Prostate gland (tissue), 2 donors: ENCODE data around the gene CTRB1. TPM values are rescaled to one million over a fixed set of nuclear protein-coding genes. Genes with fewer than 3 reads are reported as not detected.

Source experiments
- DNase-seq: peaks from one replicate; pipeline ENCODE4 v3.0.0-alpha.2; 2019; ENCODE audit warnings: low spot score
- H3K27ac ChIP-seq, 2 donors: fragments of 200-600 bp; sonication (generic); 2 replicates each; pipeline ENCODE4 v1.5.1; 2017 to 2019
- H3K27me3 ChIP-seq: fragments of 200-600 bp; sonication (generic); replicated peaks from 2 replicates; pipeline ENCODE4 v1.5.1; 2019; ENCODE audit not compliant: insufficient read depth
- H3K36me3 ChIP-seq, 2 donors: fragments of 200-600 bp; sonication (generic); 1 replicate in 1 of 2; 2 replicates in 1 of 2; pipeline versions ENCODE4 v1.5.1 to v1.8.1; 2017 to 2019
- H3K4me1 ChIP-seq: fragments of 200-600 bp; sonication (generic); replicated peaks from 2 replicates; pipeline ENCODE4 v1.5.1; 2019
- H3K4me3 ChIP-seq, 2 donors: fragments of 200-600 bp; sonication (generic); 2 replicates each; pipeline ENCODE4 v1.5.1; 2017 to 2019
- H3K9me3 ChIP-seq: fragments of 200-600 bp; sonication (generic); 2 replicates; pipeline ENCODE4 v1.5.1; 2017
- POLR2A ChIP-seq: fragments of 450-650 bp; IDR thresholded peaks from one replicate; pipeline ENCODE4 v1.6.1; 2016; ENCODE audit warnings: antibody characterized with exemption, mild to moderate bottlenecking
- POLR2AphosphoS5 ChIP-seq: sonication (generic); formaldehyde crosslinking; IDR thresholded peaks from one replicate; pipeline ENCODE4 v1.6.1; 2017; ENCODE audit warnings: antibody characterized with exemption
- WGBS: methylation state at CpG from one replicate; pipeline ENCODE4 v1.1.5; 2018; 5-methylcytosine and 5-hydroxymethylcytosine counted together
- intact Hi-C: fragments of 100-400 bp; cut with DNase I; formaldehyde crosslinking; loops from one replicate; pipeline ENCODE4 v1.14.2; 2022
- total RNA-seq, 2 donors: library from RNA; depleted of rRNA; stranded (reverse); fragments of >200 nt; gene quantifications; one replicate each; pipeline ENCODE4 v1.1.0, GENCODE V29; 2016
- TF ChIP-seq, protein P1 (sequence below), 4 experiments: fragments of 200-600 bp in 2 of 4; fragments of 450-650 bp in 2 of 4; sonication (generic) in 2 of 4; IDR thresholded peaks; 1 replicate in 3 of 4; 2 replicates in 1 of 4; pipeline ENCODE4 v1.5.1; 2016 to 2019; ENCODE audit warnings: antibody characterized with exemption in 4 of 4, mild to moderate bottlenecking in 2 of 4, moderate library complexity in 2 of 4

Gene CTRB1
- total RNA-seq, 2 donors from 2014 or later, result 7.0 TPM; not detected in 1

DNA sequence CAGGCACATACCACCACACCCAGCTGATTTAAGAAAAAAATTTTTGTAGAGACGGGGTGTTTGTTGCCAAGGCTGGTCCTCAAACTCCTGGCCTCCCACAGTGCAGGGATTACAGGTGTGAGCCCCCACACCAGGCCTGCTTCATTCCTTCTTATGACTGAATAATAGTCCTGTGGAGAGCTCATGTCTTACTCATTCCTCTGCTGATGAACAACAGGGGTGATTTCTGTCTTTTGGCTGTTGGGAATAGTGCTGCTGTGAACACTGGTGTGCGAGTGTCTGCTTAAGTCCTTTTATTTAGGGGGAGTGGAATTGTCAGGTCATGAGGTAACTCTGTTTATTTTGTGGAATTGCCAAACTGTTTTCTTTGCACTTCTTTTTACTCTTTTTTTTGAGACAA is 2.7 kb upstream of the CTRB1 start:
- 81% methylated on average over 2 of the region's 2 CpGs for WGBS

DNA sequence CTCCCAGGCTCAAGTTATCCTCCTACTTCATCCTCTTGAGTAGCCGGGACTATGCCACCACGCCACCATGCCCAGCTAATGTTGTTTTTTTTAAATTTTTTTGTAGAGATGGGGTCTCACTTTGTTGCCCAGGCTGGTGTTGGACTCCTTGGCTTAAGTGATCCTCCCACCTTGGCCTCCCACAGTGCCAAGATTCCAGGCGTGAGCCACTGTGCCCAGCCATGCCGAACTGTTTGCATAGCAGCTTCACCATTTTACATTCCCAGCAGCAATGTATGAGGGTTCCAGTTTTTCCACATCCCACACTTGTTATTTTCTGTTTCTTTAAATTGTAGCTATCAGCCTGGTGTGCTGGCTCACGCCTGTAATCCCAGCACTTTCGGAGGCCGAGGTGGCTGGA is 2.2 kb upstream of the CTRB1 start:
- Histone ChIP-seq H3K4me3 (no peak overlapping the region), H3K27ac (no peak overlapping the region), H3K36me3 (no peaks in the 10 kb centered on the region), H3K9me3 (no peaks in the 10 kb centered on the region), H3K27me3 (no peaks in the 10 kb centered on the region), H3K4me1 (no peaks in the 10 kb centered on the region)
- intact Hi-C loops, result no loop called here
- DNase-seq, result no peak
- 73% methylated on average over 7 of the region's 7 CpGs for WGBS
- TF ChIP-seq, protein P1, sequence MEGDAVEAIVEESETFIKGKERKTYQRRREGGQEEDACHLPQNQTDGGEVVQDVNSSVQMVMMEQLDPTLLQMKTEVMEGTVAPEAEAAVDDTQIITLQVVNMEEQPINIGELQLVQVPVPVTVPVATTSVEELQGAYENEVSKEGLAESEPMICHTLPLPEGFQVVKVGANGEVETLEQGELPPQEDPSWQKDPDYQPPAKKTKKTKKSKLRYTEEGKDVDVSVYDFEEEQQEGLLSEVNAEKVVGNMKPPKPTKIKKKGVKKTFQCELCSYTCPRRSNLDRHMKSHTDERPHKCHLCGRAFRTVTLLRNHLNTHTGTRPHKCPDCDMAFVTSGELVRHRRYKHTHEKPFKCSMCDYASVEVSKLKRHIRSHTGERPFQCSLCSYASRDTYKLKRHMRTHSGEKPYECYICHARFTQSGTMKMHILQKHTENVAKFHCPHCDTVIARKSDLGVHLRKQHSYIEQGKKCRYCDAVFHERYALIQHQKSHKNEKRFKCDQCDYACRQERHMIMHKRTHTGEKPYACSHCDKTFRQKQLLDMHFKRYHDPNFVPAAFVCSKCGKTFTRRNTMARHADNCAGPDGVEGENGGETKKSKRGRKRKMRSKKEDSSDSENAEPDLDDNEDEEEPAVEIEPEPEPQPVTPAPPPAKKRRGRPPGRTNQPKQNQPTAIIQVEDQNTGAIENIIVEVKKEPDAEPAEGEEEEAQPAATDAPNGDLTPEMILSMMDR (IDR thresholded peaks at IDR 0.05), result no peak
- TF ChIP-seq POLR2AphosphoS5 (no peak), POLR2A (no peak)

More for the DNA sequence above, 2.7 kb upstream of the CTRB1 start:
- no peak for DNase-seq
- H3K27me3 ChIP-seq, result no peaks in the 10 kb centered on the region
- intact Hi-C loops, result no loop called here
- no peaks in the 10 kb centered on the region for H3K36me3 ChIP-seq
- TF ChIP-seq, protein P1 (IDR thresholded peaks at IDR 0.05), result no peak
- TF ChIP-seq POLR2AphosphoS5 (no peak), POLR2A (no peak)
- no peaks in the 10 kb centered on the region for H3K4me1 ChIP-seq
- H3K4me3 ChIP-seq, result no peak overlapping the region
- H3K9me3 ChIP-seq, result no peaks in the 10 kb centered on the region
- H3K27ac ChIP-seq, result no peak overlapping the region

DNA sequence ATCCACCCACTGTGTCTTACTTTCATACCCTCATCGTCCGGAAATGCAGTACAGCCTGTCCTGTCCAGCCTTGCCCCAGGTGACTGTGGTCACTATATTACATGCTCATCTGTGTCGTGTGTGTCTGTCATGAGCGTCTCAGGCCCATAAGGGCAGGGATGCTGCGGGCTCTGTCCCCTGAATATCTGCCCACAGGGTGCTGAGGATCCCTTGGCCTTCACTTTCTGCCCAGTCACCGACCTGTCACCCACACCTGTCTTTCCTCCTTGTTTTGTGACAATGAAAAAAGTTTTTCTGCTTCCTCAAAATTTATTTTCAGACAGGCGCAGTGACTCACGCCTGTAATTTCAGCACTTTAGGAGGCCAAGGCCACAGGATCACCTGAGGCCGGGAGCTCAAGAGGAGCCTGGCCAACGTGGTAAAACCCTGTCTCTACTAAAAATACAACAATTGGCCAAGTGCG is 1.4 kb upstream of the CTRB1 start:
- intact Hi-C loops, result no loop called here
- Histone ChIP-seq H3K9me3 (no peaks in the 10 kb centered on the region), H3K4me3 (no peak overlapping the region), H3K4me1 (no peaks in the 10 kb centered on the region), H3K27me3 (no peaks in the 10 kb centered on the region), H3K27ac (no peak overlapping the region), H3K36me3 (no peaks in the 10 kb centered on the region)
- no peak for DNase-seq
- TF ChIP-seq, protein P1 (IDR thresholded peaks at IDR 0.05), result no peak
- no peak for TF ChIP-seq POLR2AphosphoS5
- TF ChIP-seq POLR2A, result no peak
- WGBS, result 92% methylated on average over 11 of the region's 11 CpGs

DNA sequence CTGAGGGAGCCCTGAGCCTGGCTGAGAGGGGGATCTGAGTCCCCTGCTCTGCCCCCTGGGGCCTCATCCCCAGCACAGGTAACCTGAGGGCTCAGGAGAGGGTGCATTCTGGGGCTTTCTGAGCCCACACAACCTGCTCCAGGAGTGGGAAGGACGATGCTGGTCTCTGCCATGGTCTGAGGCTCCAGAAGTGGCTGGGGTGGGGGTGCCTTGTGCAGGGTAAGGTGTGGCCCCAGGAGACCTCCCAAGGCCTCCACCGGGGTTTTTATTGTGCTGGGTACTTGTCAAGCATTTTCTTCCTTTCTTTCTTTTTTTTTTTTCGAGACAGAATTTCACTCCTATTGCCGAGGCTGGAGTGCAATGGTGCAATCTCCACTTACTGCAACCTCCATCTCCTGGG is 300 bp downstream of the CTRB1 start:
- 62% methylated on average over 4 of the region's 4 CpGs for WGBS

DNA sequence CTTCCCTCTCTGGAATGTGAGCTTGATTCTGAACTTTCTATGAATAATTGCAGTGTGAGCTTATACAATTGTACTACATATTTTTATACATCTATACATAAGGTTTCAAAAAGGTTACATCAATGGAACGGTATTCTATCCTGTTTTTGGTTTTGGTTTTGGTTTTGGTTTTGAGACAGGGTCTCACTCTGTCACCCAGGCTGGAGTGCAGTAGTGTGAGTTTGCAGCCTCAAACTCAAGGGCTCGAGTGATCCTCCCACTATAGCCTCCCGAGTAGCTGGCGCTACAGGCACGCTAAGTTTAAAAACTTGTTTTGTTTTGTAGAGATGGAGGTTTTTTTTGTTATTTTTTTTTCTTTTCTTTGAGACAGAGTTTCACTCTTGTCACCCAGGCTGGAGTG is 1.1 kb downstream of the CTRB1 start:
- H3K9me3 ChIP-seq, result no peaks in the 10 kb centered on the region
- H3K4me1 ChIP-seq, result no peaks in the 10 kb centered on the region
- no peaks in the 10 kb centered on the region for H3K27me3 ChIP-seq
- H3K4me3 ChIP-seq, result no peak overlapping the region
- no peak overlapping the region for H3K27ac ChIP-seq
- intact Hi-C loops, result no loop called here
- H3K36me3 ChIP-seq, result no peaks in the 10 kb centered on the region
- DNase-seq, result no peak
- TF ChIP-seq POLR2A (no peak), POLR2AphosphoS5 (no peak)
- TF ChIP-seq, protein P1 (IDR thresholded peaks at IDR 0.05), result no peak
- WGBS, result 79% methylated on average over 5 of the region's 5 CpGs

More for the DNA sequence above, 300 bp downstream of the CTRB1 start:
- H3K27ac ChIP-seq, result no peak overlapping the region
- no peaks in the 10 kb centered on the region for H3K27me3 ChIP-seq
- no peaks in the 10 kb centered on the region for H3K36me3 ChIP-seq
- no peak overlapping the region for H3K4me3 ChIP-seq
- TF ChIP-seq, protein P1 (IDR thresholded peaks at IDR 0.05), result no peak
- TF ChIP-seq POLR2AphosphoS5 (no peak), POLR2A (no peak)
- H3K4me1 ChIP-seq, result no peaks in the 10 kb centered on the region
- intact Hi-C loops, result no loop called here
- H3K9me3 ChIP-seq, result no peaks in the 10 kb centered on the region
- DNase-seq, result no peak
